Activated naive CD8-positive, alpha-beta T cell treated with anti-CD3 and anti-CD28 coated beads, Interleukin-2, amount 50 U/mL, for 24 hours (primary cell): ENCODE measurements around the gene C8B.

Experiments
- ATAC-seq: fragments of 150-1000 bp; cut with Tn5 transposase; one replicate; pipeline ENCODE4 v1.10.0; 2021
- DNase-seq: peaks from one replicate; pipeline ENCODE4 v3.0.0; 2021
- H3K27ac Mint-ChIP-seq: one replicate; pipeline ENCODE4 v1.8.0; 2021; ENCODE audit warnings: mild to moderate bottlenecking, mixed read lengths
- H3K27me3 Mint-ChIP-seq: one replicate; pipeline ENCODE4 v1.8.0; 2021; ENCODE audit warnings: mixed read lengths
- H3K36me3 Mint-ChIP-seq: one replicate; pipeline ENCODE4 v1.8.0; 2021; ENCODE audit warnings: low read depth, mixed read lengths
- H3K4me1 Mint-ChIP-seq: one replicate; pipeline ENCODE4 v1.8.0; 2021; ENCODE audit warnings: mixed read lengths
- H3K4me3 Mint-ChIP-seq: one replicate; pipeline ENCODE4 v1.8.0; 2021; ENCODE audit warnings: mild to moderate bottlenecking, moderate library complexity, mixed read lengths
- H3K9me3 Mint-ChIP-seq: one replicate; pipeline ENCODE4 v1.8.0; 2021; ENCODE audit warnings: mixed read lengths

C8B gene

GRCh38 chr1:56965916-56966697, at the start of gene C8B:
Gene C8B, minus strand, starts transcription at chr1:56966015. Its CDS starts 67 bp downstream, at chr1:56965948.
- no peak within 1 kb of the TSS for H3K27ac Mint-ChIP-seq

DNA sequence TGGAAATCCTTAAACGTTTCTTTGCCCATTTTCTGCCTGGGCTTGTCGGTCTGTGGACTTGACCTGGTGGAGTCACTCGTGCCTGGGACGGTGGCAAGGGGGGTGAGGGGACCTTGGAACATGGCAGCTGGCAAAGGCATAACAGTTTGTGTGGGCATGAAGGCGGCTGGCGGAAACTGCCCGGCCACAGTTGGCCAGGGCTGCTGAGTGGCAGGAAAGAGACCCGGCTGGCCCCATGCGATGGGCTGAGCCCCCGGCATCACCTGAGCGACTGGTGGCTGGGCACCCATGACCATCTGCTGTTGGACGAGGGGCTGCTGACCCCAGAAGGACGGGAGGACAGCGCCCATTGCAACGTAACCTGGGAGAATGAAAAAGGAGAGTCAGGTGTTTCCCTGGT, 49.3 kb upstream of the C8B start:
- no peaks in the 10 kb centered on the region for H3K9me3 Mint-ChIP-seq
- H3K4me3 Mint-ChIP-seq, result no peak overlapping the region
- H3K36me3 Mint-ChIP-seq, result no peaks in the 10 kb centered on the region
- H3K4me1 Mint-ChIP-seq, result no peaks in the 10 kb centered on the region
- no peak overlapping the region for H3K27ac Mint-ChIP-seq
- no peak for DNase-seq
- no peak for ATAC-seq
- H3K27me3 Mint-ChIP-seq, result no peaks in the 10 kb centered on the region

More at GRCh38 chr1:56965916-56966697, at the start of gene C8B:
- H3K9me3 Mint-ChIP-seq, result peaks cover 9% of the 10 kb centered on the region
- no peak for ATAC-seq
- H3K36me3 Mint-ChIP-seq, result no peaks in the 10 kb centered on the region
- no peak within 1 kb of the TSS for H3K4me3 Mint-ChIP-seq
- no peaks in the 10 kb centered on the region for H3K4me1 Mint-ChIP-seq
- H3K27me3 Mint-ChIP-seq, result peaks cover 3% of the 10 kb centered on the region
- DNase-seq, result no peak

GRCh38 chr1:57013522-57013921, 47.7 kb upstream of the C8B start:
- Mint-ChIP-seq H3K27ac (no peak overlapping the region), H3K27me3 (no peaks in the 10 kb centered on the region), H3K4me1 (no peaks in the 10 kb centered on the region), H3K36me3 (no peaks in the 10 kb centered on the region), H3K9me3 (no peaks in the 10 kb centered on the region), H3K4me3 (no peak overlapping the region)
- DNase-seq (no peak), ATAC-seq (no peak)

GRCh38 chr1:57012315-57012714, 46.5 kb upstream of the C8B start:
- no peaks in the 10 kb centered on the region for H3K36me3 Mint-ChIP-seq
- H3K27ac Mint-ChIP-seq, result no peak overlapping the region
- H3K9me3 Mint-ChIP-seq, result no peaks in the 10 kb centered on the region
- no peak for ATAC-seq
- H3K27me3 Mint-ChIP-seq, result no peaks in the 10 kb centered on the region
- DNase-seq, result no peak
- H3K4me3 Mint-ChIP-seq, result no peak overlapping the region
- no peaks in the 10 kb centered on the region for H3K4me1 Mint-ChIP-seq

DNA sequence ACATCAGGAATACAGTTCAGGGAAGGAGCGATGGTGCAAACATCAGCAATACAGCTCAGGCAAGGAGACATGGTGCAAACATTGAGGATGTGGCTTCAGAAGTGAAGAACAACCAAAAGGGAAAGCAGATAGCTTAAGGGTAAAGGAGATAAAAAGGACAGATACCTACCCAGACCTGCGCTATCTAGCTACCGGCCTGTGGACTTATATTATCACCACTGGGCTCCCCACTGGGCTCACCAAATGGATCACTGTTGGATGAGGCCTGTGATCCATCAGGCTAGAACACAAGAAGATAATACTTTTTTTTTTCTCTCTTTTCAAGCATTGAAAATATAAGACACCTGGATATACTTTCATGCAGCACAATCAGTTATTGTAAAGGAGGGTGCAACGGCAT, 44.7 kb upstream of the C8B start:
- no peaks in the 10 kb centered on the region for H3K27me3 Mint-ChIP-seq
- no peak overlapping the region for H3K4me3 Mint-ChIP-seq
- H3K27ac Mint-ChIP-seq, result no peak overlapping the region
- no peaks in the 10 kb centered on the region for H3K9me3 Mint-ChIP-seq
- ATAC-seq (no peak), DNase-seq (no peak)
- H3K4me1 Mint-ChIP-seq, result no peaks in the 10 kb centered on the region
- no peaks in the 10 kb centered on the region for H3K36me3 Mint-ChIP-seq

DNA sequence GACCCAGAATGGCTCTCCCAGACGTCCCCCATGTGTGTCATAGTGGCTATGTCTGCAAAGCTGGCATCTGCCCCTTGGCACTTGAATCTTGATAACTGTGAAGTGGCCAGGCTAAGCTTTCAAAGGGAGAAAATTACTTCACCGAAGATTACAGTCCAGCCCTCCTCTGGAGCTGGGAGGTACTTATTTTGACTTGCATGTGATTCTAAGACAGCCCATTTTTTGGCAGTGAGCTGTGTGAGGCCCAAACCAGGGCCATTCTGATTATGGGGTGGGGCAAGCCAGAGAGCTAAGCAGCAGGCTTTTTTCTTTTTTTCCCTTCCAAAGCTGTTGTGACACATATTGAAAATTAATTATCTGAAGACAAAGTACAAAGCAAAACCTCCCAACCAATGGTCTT, 42.1 kb upstream of the C8B start:
- H3K27me3 Mint-ChIP-seq, result no peaks in the 10 kb centered on the region
- ATAC-seq, result no peak
- no peaks in the 10 kb centered on the region for H3K9me3 Mint-ChIP-seq
- H3K27ac Mint-ChIP-seq, result no peak overlapping the region
- no peaks in the 10 kb centered on the region for H3K4me1 Mint-ChIP-seq
- H3K36me3 Mint-ChIP-seq, result no peaks in the 10 kb centered on the region
- no peak overlapping the region for H3K4me3 Mint-ChIP-seq
- no peak for DNase-seq

DNA sequence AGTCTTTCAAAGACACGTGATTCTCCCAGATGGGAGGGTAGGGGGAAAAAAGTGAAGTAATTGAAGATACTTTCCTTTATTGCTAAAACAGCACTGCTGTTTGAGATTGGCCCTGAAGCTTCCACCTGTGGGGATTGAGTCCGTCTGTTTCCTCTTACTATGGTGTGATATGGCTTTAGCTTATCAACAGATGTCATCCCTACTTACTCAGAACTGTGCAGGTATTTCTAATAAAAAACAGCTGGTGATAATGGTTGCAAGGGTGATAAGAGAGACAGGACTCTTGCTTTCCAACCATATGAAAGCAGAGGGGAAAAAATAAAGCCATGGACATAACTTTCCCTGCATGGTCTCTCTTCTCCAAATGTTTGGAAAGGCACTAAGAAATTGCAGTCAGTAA, 41.7 kb upstream of the C8B start:
- no peak overlapping the region for H3K4me3 Mint-ChIP-seq
- no peaks in the 10 kb centered on the region for H3K36me3 Mint-ChIP-seq
- no peaks in the 10 kb centered on the region for H3K4me1 Mint-ChIP-seq
- no peak for ATAC-seq
- no peaks in the 10 kb centered on the region for H3K27me3 Mint-ChIP-seq
- no peak for DNase-seq
- no peaks in the 10 kb centered on the region for H3K9me3 Mint-ChIP-seq
- no peak overlapping the region for H3K27ac Mint-ChIP-seq

DNA sequence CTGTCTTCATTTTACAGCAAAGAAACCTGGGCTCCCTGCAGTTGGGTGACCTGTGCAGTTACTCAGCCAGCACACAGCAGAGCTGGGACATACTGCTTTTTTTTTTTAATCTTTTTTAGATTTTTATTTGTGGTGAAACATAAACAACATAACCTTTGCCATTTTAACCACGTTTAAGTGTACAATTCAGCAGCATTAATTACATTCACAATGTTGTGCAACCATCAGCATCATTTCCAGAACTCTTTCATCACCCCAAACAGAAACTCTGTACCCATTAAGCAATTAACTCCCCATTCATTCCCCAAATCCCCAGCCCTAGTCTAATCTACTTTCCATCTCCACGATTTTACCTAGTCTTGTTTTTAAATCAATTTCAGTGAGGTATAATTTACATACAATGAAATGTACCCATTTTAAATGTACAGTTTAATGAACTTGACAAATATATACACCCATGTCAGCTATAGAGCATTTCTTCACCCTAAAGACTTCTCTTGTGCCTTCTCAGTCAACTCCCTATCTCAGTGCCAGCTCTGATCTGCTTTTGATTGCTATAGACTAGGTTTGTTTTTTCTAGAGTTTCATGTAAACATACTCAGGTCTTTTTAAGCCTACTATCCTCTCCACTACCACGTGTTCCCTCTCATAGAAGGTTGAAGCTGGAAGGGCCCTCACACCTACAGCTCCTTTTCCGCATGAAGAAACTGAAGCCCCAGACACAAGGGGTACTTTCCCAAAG, 37.8 kb upstream of the C8B start:
- no peak for DNase-seq
- no peaks in the 10 kb centered on the region for H3K4me1 Mint-ChIP-seq
- H3K4me3 Mint-ChIP-seq, result no peak overlapping the region
- ATAC-seq, result no peak
- H3K9me3 Mint-ChIP-seq, result no peaks in the 10 kb centered on the region
- no peaks in the 10 kb centered on the region for H3K36me3 Mint-ChIP-seq
- H3K27me3 Mint-ChIP-seq, result peaks cover 3% of the 10 kb centered on the region
- no peak overlapping the region for H3K27ac Mint-ChIP-seq

DNA sequence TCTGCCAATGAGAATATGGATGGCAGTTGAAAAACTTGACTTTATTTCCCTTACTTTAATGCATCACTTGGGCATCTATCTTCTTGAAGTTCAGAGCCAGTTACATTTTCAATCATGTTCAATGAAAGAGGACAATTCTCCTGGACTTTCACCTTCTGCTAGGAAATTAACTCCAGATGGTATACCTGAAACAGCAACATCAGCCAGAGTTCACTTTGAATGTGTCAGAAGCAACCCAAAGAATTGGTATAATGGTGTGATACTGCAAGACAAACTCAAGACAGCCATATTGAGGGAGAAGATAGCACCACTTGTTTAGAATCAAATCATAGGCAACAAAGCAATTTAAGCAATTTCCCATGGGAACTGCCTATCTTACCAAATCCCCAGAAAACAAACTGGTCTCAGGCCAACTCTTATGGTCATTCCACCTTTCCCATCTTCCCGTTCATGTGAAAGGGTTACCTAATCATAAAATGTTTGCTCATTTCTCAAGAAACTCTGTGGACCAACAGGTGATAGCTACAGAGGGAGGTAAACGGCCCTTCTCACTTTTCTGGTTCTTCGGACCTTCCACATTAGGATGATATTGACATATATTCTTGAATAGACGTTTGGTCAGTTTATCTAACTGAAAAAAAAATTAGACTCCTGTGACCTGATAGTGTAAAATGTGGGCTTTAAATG, 29.7 kb upstream of the C8B start:
- H3K36me3 Mint-ChIP-seq, result no peaks in the 10 kb centered on the region
- ATAC-seq, result no peak
- H3K4me1 Mint-ChIP-seq, result no peaks in the 10 kb centered on the region
- peaks cover 2% of the 10 kb centered on the region for H3K27me3 Mint-ChIP-seq
- no peak for DNase-seq
- H3K27ac Mint-ChIP-seq, result no peak overlapping the region
- no peaks in the 10 kb centered on the region for H3K9me3 Mint-ChIP-seq
- no peak overlapping the region for H3K4me3 Mint-ChIP-seq

DNA sequence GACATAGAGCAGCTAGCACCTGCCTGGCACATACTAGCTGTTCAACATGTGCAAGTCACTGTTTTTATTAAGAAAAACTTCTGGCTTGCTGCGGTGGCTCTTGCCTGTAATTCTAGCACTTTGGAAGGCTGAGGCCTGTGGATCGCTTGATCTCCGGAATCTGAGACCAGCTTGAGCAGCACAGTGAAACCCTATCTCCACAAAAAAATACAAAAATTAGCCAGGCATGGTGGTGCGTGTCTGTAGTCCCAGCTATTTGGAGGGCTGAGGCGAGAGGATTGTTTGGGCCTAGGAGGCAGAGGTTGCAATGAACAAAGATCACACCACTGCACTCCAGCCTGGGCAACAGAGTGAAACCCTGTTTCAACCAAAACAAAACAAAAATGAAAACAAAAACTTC, 27.7 kb upstream of the C8B start:
- Mint-ChIP-seq H3K27me3 (peaks cover 2% of the 10 kb centered on the region), H3K4me3 (no peak overlapping the region), H3K9me3 (no peaks in the 10 kb centered on the region), H3K36me3 (no peaks in the 10 kb centered on the region), H3K27ac (no peak overlapping the region), H3K4me1 (no peaks in the 10 kb centered on the region)
- no peak for ATAC-seq
- no peak for DNase-seq

DNA sequence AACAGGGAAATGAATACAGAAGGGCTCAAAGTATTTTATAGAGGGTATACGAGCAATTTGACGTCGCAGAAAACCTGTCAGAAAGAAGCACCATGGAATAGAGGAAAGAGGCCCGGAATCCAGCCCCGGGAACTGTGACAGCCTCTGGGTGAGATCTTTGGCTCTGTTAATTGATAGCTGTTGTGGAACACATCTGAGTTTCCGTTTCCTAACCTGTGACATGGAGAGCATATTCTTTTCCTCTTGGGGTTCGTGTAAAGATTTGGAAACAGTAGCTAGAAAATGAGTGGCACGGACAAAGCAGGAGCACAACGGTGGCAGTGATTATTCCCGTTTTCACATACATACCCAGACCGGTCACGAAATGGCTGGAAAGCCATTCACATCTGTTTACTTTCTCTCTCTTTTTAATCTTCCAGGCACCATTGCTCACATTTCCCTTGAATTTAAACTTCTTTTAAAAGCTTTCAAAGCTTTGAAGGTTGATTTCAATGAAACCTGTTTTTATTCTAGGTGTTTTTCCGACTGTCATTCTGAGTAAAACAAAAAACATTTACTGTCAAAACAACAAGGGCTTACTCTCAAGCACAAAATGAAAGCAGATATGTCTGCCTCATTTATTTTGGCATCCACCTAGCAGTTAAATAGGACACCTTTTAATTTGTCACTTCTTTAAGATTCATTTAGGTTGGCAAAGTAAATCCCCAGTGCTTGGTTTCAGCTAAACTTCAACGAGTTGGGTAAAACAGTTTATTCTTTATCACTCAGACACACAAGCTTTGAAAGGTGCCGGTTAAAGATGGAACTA, 26.7 kb upstream of the C8B start:
- H3K27me3 Mint-ChIP-seq, result peaks cover 2% of the 10 kb centered on the region
- no peaks in the 10 kb centered on the region for H3K9me3 Mint-ChIP-seq
- H3K4me3 Mint-ChIP-seq, result no peak overlapping the region
- H3K27ac Mint-ChIP-seq, result no peak overlapping the region
- ATAC-seq (no peak), DNase-seq (no peak)
- H3K36me3 Mint-ChIP-seq, result no peaks in the 10 kb centered on the region
- no peaks in the 10 kb centered on the region for H3K4me1 Mint-ChIP-seq

- Mint-ChIP-seq H3K27ac (no peak overlapping the region), H3K27me3 (peaks cover 2% of the 10 kb centered on the region), H3K36me3 (no peaks in the 10 kb centered on the region), H3K4me3 (no peak overlapping the region), H3K4me1 (no peaks in the 10 kb centered on the region), H3K9me3 (no peaks in the 10 kb centered on the region)
- DNase-seq (no peak), ATAC-seq (no peak)
Observed at GRCh38 chr1:56991576-56991975, 25.8 kb upstream of the C8B start.

- H3K36me3 Mint-ChIP-seq, result no peaks in the 10 kb centered on the region
- H3K4me1 Mint-ChIP-seq, result no peaks in the 10 kb centered on the region
- H3K9me3 Mint-ChIP-seq, result no peaks in the 10 kb centered on the region
- H3K27ac Mint-ChIP-seq, result no peak overlapping the region
- no peak overlapping the region for H3K4me3 Mint-ChIP-seq
- DNase-seq (no peak), ATAC-seq (no peak)
- H3K27me3 Mint-ChIP-seq, result no peaks in the 10 kb centered on the region
Observed at GRCh38 chr1:56986397-56986796, 20.6 kb upstream of the C8B start.

DNA sequence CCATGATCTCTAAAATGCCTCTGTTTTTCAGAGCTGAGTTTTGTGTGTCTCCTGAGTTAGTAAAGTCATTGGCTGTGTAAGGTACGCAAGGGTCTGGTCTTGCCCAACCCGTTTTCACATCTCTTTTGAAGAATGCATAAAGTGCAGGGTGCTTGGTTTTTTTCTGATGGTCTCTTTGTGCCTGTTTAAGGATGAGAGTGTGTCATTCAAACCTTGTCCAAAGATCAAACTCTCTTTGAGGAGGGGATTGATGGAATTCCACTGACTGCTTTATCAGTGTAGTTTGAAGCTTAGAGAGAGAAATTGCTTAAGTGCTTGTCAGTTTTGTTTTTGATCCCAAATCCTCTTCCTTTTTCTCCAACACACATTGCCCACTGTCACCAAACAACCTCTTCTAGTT, 20.0 kb upstream of the C8B start:
- peaks cover under 1% of the 10 kb centered on the region for H3K27me3 Mint-ChIP-seq
- ATAC-seq (no peak), DNase-seq (no peak)
- H3K27ac Mint-ChIP-seq, result no peak overlapping the region
- H3K36me3 Mint-ChIP-seq, result no peaks in the 10 kb centered on the region
- H3K4me1 Mint-ChIP-seq, result no peaks in the 10 kb centered on the region
- no peaks in the 10 kb centered on the region for H3K9me3 Mint-ChIP-seq
- H3K4me3 Mint-ChIP-seq, result no peak overlapping the region
